ENCODE measurements around the gene SPRED3.
A peak's percentile ranks its signal among the peaks of the same experiment; 100 is the strongest.
"Not testable (repeated sequence)": the region's sequence is repeated elsewhere in the genome, so short reads cannot be mapped to it uniquely, and the experiment has no call there.

Gene SPRED3

GRCh38 chr19:38389101-38389925 lies 816 bp downstream of the SPRED3 start:
- intact Hi-C loops (cut with DNase I) = no loop called here
- DNase-seq = peak in 4 of 10 donors; percentile 33 to 87 (median 62)

DNA sequence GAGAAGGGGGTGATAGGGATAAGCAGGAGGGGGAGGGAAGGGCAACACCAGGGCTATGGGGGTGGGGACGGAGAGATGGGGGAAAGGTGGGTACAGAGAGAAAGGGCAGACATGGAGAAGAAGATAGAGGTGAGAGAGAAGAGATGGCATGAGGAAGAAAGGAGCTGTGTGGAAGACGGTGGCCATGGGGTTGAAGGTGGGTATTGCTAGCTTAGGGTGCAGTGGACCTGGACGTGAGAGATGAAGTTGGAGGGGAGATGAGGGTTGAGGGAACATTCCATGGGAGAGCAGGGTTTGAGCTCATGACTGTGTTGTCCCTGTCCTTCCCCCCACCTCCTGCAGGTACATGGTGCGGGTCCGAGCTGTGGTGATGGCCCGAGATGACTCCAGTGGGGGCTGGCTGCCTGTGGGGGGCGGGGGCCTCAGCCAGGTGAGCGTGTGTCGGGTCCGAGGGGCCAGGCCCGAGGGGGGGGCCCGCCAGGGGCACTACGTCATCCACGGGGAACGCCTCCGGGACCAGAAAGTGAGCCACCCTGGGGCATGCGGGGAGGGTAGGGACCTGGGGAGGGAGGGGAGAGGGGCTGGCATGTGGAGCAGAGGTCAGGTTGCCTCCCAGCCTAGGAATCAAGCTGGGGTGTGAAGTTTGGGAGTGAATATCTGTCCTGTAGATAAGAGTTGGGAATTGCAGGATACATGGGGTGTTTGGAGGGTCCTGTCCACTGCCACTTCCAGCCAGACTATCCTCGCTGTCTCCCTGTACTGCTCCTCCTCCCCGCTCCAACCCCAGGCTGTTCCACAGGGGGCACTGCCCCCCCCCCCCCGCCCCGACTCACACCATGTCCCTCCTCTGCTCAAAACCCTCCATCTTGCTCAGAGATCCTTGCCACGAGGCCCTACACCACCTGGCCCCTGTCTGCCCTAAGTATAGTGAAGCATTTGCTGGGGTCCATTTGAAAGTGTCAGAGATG lies 1.7 kb downstream of the SPRED3 start:
- intact Hi-C loops (cut with DNase I) = no loop called here
- DNase-seq = peak in 1 of 10 donors; percentile 48

DNA sequence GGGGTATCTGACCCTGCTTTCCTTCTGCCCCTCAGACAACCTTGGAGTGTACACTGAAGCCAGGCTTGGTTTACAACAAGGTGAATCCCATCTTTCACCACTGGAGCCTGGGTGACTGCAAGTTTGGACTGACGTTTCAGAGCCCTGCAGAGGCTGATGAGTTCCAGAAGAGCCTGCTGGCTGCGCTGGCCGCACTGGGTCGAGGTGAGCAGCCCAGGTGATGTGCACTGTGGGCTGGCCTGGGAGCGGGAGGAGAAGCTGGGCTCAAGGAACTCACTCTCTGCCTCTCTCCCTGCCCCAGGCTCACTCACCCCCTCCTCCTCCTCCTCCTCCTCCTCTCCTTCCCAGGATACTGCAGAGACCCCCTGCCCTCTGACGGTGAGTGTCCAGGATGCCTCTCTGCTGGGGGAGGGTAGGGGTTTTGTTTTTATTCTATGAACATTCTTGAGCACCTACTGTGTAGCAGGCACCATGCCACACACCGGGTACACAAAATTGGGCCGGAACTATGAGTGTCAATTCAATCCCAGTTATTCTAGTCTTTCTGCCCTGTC lies 3.5 kb downstream of the SPRED3 start:
- intact Hi-C loops (cut with DNase I) = no loop called here
- DNase-seq = peak in 1 of 10 donors; percentile 47

DNA sequence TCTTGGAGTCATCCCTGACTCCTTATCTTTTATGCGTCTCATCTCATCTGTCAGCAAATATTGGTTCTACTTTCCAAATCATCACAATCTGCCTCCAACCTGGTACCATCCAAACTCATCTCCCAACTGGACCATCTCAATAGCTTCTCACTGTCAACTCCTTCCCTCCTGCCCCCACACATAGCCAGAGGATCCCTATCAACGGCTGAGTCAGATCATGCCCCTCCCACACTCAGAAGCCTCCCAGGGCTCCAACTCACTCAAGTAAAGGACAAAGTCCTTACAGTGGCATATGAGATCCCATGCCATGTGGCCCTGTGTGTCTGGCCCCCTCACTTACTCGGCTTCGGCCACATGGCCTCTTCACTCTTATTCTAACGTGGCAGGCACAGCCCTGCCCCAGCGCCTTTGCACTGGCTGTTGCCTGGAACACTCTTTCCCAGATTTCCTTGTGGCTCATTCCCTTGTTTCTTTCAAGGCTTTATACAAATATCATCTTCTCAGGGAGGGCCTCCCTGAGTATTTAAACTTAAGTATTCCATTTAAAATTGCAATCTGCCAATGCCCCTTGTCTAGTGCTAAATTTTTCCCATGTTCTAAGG lies 4.3 kb downstream of the SPRED3 start:
- peak in 1 of 10 donors; percentile 37 for DNase-seq
- intact Hi-C loops (cut with DNase I) = no loop called here

- DNase-seq = peak in 1 of 10 donors; percentile 56
- intact Hi-C loops (cut with DNase I) = no loop called here
Measured at GRCh38 chr19:38394488-38394887, 6.0 kb downstream of the SPRED3 start.

DNA sequence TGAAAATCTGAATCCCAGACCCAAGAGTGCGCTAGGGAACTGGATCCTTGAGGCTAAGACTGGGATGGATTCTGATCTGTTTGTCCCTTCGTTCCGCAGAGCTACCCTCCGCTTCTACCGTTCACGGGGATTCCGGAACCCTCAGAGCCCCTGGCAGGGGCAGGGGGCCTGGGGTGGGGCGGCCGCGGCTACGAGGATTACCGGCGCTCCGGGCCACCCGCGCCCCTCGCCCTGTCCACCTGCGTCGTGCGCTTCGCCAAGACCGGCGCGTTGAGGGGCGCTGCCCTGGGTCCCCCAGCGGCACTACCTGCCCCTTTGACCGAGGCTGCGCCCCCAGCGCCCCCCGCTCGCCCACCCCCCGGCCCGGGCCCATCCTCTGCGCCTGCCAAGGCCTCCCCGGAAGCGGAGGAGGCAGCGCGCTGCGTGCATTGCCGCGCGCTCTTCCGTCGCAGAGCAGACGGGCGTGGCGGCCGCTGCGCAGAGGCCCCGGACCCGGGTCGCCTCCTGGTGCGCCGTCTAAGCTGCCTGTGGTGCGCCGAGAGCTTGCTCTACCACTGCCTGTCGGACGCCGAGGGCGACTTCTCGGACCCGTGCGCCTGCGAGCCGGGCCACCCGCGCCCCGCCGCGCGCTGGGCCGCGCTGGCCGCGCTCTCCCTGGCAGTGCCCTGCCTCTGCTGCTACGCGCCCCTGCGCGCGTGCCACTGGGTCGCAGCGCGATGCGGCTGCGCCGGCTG lies 7.1 kb downstream of the SPRED3 start:
- intact Hi-C loops (cut with DNase I) = no loop called here
- DNase-seq = peak in 1 of 10 donors; percentile 45

DNA sequence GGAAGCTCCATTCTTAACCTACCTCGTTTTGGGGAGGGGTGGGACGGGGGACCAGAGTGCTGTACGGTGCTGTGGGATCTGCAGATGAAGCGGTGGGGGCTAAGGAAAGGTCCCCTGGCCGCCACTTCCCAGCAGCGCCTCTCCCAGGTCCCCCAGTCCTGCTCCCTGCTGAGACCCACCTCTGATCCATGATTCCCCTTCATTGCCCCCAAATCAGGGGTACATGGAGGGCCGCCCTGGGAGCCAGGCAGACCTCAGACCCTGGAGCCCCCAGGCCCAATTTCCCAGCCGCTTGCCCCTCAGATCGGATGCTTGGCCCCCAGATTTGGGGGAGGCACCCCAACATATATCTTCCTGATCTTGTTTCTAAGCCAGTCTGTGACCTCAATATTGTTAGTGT lies 10.6 kb downstream of the SPRED3 start:
- intact Hi-C loops (cut with DNase I) = no loop called here
- DNase-seq = peak in 1 of 10 donors; percentile 39

DNA sequence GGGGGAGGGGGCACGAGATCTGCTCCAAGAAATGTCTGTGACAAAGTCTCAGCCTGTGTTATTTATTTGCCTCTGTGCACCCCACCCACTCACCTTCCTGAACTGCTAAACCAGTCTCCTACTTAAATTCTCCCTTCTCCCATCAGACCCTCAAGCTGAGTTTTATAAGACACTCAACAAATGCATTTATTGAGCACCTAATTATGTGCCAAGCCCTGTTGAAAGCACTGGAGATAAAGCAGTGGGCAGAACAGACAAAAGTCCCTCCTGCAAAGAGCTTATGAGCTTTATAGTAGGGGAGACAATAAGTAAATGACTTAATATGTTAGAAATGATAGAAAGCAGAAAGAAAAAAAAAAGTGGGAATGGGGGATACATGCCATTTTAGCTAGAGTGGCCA lies 11.0 kb downstream of the SPRED3 start:
- intact Hi-C loops (cut with DNase I) = no loop called here
- no peak for DNase-seq

GRCh38 chr19:38400361-38400760 lies 11.9 kb downstream of the SPRED3 start:
- peak in 1 of 10 donors; percentile 24 for DNase-seq
- intact Hi-C loops (cut with DNase I) = loop anchor here (5.0 to 10.0 kb wide), 3 partner anchors 217 to 944 kb away; partner anchors contain the start of genes EIF3K, MAP4K1, MRPS12 and SAMD4B

DNA sequence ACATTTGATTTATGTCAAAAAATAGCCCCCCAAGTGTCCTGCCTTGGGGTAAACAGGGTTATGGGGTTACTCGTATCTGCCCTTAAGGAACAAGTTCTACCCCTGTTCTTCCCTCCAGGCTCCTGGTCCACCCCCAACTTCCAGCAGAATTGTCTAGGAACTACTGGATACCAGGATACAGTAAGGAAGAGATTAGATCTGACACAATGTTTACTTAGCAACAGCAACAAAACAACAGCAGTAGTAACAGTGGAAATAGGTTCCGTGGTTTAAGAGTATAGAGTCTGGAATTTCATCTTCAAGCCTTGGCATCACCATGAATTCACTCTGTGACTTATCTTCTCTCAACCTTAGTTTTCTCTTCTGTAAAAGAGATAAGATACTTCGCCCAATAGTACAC lies 12.7 kb downstream of the SPRED3 start:
- no peak for DNase-seq
- intact Hi-C loops (cut with DNase I) = loop anchor here (5.0 to 10.0 kb wide), 3 partner anchors 216 to 944 kb away; partner anchors contain the start of genes EIF3K, MAP4K1, MRPS12 and SAMD4B

DNA sequence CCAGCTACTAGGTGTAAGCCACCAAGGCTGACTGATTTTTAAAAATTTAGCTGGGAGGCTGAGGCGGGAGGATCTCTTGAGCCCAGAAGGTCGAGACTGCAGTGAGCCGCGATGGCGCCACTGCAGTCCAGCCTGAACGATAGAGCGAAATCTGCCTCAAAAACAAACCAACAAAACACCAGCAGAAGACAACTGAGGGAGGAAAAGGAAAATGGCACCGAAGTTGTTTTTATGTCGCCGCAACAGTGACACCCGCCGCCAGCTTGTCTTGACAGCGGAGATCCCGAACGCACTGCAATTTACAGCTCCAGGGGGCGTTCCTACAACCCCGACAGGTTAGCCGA lies 14.1 kb downstream of the SPRED3 start:
- intact Hi-C loops (cut with DNase I) = loop anchor here (5.0 to 10.0 kb wide), 3 partner anchors 215 to 942 kb away; partner anchors contain the start of genes EIF3K, MAP4K1, MRPS12 and SAMD4B
- DNase-seq = no peak

DNA sequence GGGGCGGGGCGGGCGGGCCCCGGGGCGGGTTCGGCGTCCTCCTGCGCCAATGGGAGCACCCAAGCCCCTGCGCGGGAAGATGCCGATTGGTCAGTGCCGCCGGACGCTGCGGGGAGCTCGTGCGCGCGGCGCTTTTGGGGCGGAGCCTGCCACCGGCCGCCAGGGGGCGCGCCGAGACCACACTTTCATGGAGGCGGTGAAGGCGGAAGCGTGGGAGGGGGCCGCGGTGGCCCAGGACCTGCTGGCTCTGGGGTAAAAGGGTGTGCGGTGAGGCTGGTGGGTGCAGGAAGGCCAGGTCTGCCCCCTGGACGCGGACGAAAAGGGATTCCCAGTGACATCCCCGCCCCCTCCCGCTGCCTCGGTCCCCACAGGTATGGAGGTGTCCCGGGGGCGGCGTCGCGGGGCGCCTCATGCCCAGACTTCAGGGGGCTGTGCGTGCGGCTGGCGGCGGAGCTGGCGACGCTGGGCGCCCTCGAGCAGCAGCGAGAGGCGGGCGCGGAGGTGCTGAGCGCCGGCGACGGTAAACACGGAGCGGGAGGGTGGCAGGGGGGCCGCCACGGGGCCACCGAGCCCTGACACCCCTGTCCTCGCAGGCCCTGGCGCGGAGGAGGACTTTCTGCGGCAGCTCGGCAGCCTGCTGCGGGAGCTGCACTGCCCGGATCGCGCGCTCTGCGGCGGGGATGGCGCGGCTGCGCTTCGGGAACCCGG lies 14.6 kb downstream of the SPRED3 start, which contains the start of gene FAM98C:
FAM98C (plus strand) TSS at position 127 of the 708 bp plus-strand sequence; CDS start at position 188, 61 bp downstream.
- peak; percentile 92 to 99 (median 96) for DNase-seq
- intact Hi-C loops (cut with DNase I) = loop anchor here (5.0 to 10.0 kb wide), 3 partner anchors 214 to 942 kb away; partner anchors contain the start of genes EIF3K, MAP4K1, MRPS12 and SAMD4B

DNA sequence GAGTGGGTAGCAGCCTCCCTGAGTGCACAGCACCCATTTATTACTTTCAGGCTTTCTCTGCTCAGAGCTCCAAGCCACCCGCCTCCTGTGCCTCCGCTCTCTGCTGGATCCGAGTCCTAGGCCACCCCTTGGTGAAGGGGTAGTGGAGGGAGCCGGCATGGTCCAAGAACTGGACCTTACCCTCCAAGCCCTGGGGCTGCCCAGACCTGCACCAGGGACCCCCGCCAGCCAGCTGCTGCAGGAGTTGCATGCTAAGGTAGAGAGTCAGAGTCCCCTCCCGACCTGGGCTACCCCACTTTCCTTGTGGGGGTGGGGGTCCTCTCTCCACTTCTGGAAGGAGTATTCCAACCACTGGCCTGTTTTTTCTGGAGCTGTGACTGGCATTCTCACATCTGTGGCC lies 16.4 kb downstream of the SPRED3 start:
- peak in 1 of 10 donors; percentile 63 for DNase-seq
- intact Hi-C loops (cut with DNase I) = loop anchor here (5.0 to 10.0 kb wide), 3 partner anchors 212 to 940 kb away; partner anchors contain the start of genes EIF3K, MAP4K1, MRPS12 and SAMD4B

DNA sequence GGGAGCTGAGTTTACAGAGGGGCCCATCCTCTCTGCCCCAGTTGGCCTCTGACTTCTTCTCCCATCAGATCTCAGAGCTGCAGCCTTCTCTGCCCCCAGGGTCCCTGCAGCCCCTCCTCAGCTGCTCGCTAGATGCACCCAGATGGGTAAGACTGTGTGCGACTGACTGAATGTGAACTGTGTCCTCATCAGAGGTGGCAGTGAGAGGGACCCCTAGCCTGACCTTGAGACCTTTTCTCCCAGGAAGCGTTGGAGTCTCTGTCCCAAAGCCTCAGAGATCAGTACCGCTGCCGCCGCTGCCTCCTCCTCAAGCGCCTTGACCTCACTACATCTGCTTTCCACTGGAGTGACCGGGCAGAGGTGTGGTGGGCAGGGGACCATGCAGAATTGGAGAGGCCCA lies 16.8 kb downstream of the SPRED3 start:
- DNase-seq = peak in 1 of 10 donors; percentile 41
- intact Hi-C loops (cut with DNase I) = loop anchor here (10.0 kb wide), 2 partner anchors 530 to 940 kb away; partner anchors contain the start of genes MRPS12, SAMD4B and SARS2

DNA sequence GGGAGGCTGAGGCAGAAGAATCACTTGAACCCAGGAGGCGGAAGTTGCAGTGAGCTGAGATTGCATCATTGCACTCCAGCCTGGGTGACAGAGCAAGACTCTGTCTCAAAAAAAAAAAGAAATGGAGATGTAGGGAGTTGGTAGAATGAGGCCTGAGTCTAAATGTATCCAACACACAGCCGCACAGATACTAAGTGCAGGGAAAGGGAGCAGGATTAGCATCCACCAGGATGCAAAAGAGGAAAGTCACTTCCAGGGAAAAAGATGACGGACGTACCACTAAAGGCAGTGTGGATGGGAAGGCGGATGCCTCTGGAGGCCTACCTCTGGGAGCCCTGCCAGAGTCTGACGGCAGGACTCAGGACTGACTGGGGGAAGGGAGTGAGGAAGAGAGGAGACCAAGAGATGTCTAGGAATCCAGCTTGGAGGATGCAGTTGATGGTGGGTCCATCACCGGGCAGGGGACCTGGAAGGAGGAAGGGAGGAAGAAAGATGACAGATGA lies 21.2 kb downstream of the SPRED3 start:
- intact Hi-C loops (cut with DNase I) = loop anchor here (10.0 kb wide), 2 partner anchors 525 to 935 kb away; partner anchors contain the start of genes MRPS12, SAMD4B and SARS2

DNA sequence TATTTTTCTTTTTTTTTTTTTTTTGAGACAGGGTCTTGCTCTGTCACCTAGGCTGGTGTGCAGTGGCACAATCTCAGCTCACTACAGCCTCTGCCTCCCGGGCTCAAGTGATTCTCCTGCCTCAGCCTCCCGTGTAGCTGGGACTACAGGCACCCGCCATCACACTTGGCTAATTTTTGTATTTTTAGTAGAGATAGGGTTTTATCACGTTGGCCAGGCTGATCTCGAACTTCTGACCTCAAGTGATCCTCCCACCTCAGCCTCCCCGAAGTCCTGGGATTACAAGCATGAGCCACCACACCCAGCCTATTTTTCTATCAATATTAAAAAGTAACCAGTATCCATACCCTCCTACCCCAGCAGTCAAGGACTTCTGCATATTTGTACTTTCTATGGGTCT lies 21.9 kb downstream of the SPRED3 start:
- DNase-seq; intact Hi-C loops (cut with DNase I): not testable (repeated sequence)

More for the DNA sequence above, 21.2 kb downstream of the SPRED3 start:
- no peak for DNase-seq

- intact Hi-C loops (cut with DNase I) = no loop called here
- no peak for DNase-seq
Measured at GRCh38 chr19:38411041-38411712, 22.7 kb downstream of the SPRED3 start.

Measured in posterior cingulate gyrus (tissue), 11 donors.